Breast epithelium (tissue), 4 donors: ENCODE results near the gene IQCH. TPM values are rescaled to one million over a fixed set of nuclear protein-coding genes. Genes with fewer than 3 reads are reported as not detected.

Experiments used
- DNase-seq, 2 donors: peaks; one replicate each; pipeline ENCODE4 v3.0.0-alpha.2; 2019; ENCODE audit warnings: low spot score in 2 of 2
- H3K27ac ChIP-seq, 2 donors: fragments of 200-600 bp; sonication (generic) in 1 of 2; one replicate each; pipeline ENCODE4 v1.5.1; 2016 to 2019; ENCODE audit warnings: mild to moderate bottlenecking in 1 of 2
- H3K27me3 ChIP-seq, 2 donors: fragments of 200-600 bp; sonication (generic) in 1 of 2; one replicate each; pipeline versions ENCODE4 v1.5.1 to v1.6.0; 2017 to 2019; ENCODE audit warnings: control low read depth in 1 of 2, mild to moderate bottlenecking in 1 of 2
- H3K36me3 ChIP-seq: fragments of 200-600 bp; one replicate; pipeline ENCODE4 v1.5.1; 2019
- H3K4me1 ChIP-seq, 2 donors: fragments of 200-600 bp; sonication (generic); one replicate each; pipeline ENCODE4 v1.5.1; 2016 to 2019; ENCODE audit warnings: control low read depth in 1 of 2
- H3K4me3 ChIP-seq, 3 donors: fragments of 200-600 bp; sonication (generic); 1 replicate in 2 of 3; 2 replicates in 1 of 3; pipeline ENCODE4 v1.5.1; 2016 to 2019; ENCODE audit warnings: mild to moderate bottlenecking in 3 of 3, moderate library complexity in 2 of 3
- H3K9me3 ChIP-seq, 2 donors: fragments of 200-600 bp; sonication (generic) in 1 of 2; one replicate each; pipeline ENCODE4 v1.5.1; 2016 to 2019; ENCODE audit warnings: control low read depth in 1 of 2
- POLR2A ChIP-seq: fragments of 450-650 bp; IDR thresholded peaks from one replicate; pipeline ENCODE4 v1.6.1; 2016; ENCODE audit warnings: antibody characterized with exemption, mild to moderate bottlenecking, moderate library complexity
- POLR2AphosphoS5 ChIP-seq, 3 donors: sonication (generic); formaldehyde crosslinking; IDR thresholded peaks; one replicate each; pipeline ENCODE4 v1.6.1; 2017; ENCODE audit warnings: antibody characterized with exemption in 3 of 3
- intact Hi-C: fragments of 100-400 bp; cut with DNase I; formaldehyde crosslinking; loops from one replicate; pipeline ENCODE4 v1.15.1; 2023; ENCODE audit warnings: low total_unique reads
- total RNA-seq, 3 donors: library from RNA; depleted of rRNA; stranded (reverse); fragments of >200 nt; gene quantifications; one replicate each; pipeline ENCODE4 v1.1.0, GENCODE V29; 2016
- TF ChIP-seq, protein P1 (sequence below), 3 donors: fragments of 450-650 bp; IDR thresholded peaks; one replicate each; pipeline ENCODE4 v1.5.1; 2016 to 2017; ENCODE audit warnings: antibody characterized with exemption in 3 of 3, mild to moderate bottlenecking in 3 of 3, moderate library complexity in 3 of 3

Gene IQCH
- total RNA-seq, 3 donors from 2014 or later: 0.64 to 11.9 (median 6.6) TPM

DNA sequence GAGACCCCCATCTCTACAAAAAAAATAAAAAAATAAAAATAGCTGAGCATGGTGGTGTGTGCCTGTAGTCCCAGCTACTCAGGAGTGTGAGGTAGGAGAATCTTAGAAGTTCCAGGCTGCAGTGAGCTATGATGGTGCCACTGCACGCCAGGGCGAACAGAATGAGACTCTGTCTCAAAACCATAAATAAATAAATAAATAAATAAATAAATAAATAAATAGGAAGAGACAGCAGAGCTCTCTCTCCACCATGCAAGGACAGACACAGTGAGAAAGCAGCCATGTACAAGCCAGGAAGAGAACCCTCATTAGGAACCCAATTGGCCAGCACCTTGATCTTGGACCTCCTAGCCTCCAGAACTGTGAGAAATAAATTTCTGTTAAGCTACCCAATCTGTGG is 261.0 kb downstream of the IQCH start:
- Histone ChIP-seq H3K9me3 (no peaks in the 10 kb centered on the region), H3K36me3 (no peaks in the 10 kb centered on the region), H3K4me1 (no peaks in the 10 kb centered on the region), H3K27ac (no peak overlapping the region), H3K4me3 (no peak overlapping the region), H3K27me3 (no peaks in the 10 kb centered on the region)
- TF ChIP-seq, protein P1, sequence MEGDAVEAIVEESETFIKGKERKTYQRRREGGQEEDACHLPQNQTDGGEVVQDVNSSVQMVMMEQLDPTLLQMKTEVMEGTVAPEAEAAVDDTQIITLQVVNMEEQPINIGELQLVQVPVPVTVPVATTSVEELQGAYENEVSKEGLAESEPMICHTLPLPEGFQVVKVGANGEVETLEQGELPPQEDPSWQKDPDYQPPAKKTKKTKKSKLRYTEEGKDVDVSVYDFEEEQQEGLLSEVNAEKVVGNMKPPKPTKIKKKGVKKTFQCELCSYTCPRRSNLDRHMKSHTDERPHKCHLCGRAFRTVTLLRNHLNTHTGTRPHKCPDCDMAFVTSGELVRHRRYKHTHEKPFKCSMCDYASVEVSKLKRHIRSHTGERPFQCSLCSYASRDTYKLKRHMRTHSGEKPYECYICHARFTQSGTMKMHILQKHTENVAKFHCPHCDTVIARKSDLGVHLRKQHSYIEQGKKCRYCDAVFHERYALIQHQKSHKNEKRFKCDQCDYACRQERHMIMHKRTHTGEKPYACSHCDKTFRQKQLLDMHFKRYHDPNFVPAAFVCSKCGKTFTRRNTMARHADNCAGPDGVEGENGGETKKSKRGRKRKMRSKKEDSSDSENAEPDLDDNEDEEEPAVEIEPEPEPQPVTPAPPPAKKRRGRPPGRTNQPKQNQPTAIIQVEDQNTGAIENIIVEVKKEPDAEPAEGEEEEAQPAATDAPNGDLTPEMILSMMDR (IDR thresholded peaks at IDR 0.05): no peak
- TF ChIP-seq POLR2A: no peak
- no peak for TF ChIP-seq POLR2AphosphoS5 (IDR thresholded peaks at IDR 0.05)
- intact Hi-C loops: no loop called here
- DNase-seq: no peak

DNA sequence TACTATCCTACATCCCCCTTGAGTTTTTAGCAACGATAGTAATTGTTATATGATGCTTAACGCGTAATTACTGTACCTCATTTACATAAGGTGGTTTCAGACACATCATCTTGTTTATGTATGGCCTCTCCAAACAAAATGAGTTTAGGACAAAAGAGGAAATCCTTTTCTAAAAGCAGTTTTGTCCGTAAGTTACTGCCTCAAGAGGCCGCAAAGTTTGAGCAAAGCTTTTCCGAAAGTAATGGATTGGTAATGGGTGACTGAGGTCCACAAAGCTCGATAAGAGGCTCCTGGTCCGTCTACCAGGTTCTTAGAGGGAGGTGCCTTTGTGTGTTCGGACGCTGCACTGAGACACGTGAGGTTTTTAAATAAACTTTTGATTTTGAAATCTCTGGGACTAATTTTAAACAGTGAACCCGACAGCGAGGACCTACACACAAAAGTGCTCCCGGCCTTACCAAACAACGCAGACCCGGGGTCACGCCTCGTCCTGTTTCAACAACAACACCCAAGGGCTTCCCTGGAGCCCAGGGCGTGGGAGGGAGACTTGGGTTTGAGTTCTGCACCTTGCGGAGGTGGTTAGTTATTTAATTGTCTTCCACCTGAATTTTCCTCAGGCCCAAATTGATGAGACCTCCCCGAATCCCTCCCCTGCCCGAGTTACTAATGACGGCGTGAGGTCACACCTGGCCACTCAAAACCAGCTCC is 265.9 kb downstream of the IQCH start:
- no peak for DNase-seq
- Histone ChIP-seq H3K9me3 (no peaks in the 10 kb centered on the region), H3K27me3 (no peaks in the 10 kb centered on the region), H3K36me3 (no peaks in the 10 kb centered on the region), H3K4me3 (peak overlapping the region; percentile 77 to 97 (median 86)), H3K27ac (peak overlapping the region; percentile 95 to 98), H3K4me1 (peaks cover 0 to 10% of the 10 kb centered on the region in 2 donors)
- intact Hi-C loops: loop anchor here (10.0 kb wide), 1 partner anchor 314 kb away; no protein-coding TSS in a partner anchor
- TF ChIP-seq, protein P1 (IDR thresholded peaks at IDR 0.05): no peak
- peak in 2 of 3 donors; percentile 17 to 64 for TF ChIP-seq POLR2AphosphoS5 (IDR thresholded peaks at IDR 0.05)

DNA sequence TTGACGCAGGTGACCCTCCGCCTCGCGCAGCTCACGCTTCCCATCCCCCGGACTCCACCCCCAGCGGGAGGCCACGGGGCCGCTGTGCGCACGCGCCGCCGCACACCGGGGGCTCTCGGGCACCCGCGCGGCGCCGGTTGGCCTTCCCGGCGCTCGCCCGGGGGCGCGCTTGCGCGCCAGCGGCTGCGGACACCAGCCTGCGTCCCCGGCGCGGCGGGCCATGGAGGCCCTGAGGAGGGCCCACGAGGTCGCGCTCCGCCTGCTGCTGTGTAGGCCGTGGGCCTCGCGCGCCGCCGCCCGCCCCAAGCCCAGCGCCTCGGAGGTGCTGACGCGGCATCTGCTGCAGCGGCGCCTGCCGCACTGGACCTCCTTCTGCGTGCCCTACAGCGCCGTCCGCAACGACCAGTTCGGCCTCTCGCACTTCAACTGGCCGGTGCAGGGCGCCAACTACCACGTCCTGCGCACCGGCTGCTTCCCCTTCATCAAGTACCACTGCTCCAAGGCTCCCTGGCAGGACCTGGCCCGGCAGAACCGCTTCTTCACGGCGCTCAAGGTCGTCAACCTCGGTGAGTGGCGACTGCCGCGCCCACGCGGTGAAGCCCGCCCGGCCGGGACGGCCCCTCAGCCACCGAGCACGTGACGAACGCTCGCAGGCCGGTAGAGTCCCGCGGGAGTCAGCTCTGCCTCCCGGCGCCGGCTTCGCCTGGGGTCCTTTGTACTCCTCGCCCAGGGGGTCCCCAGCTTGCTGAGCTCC is 266.6 kb downstream of the IQCH start, which contains the start of gene C15orf61:
C15orf61 (plus strand) TSS at position 103 of the 754 bp plus-strand sequence; CDS start at position 221, 118 bp downstream.
- no peaks in the 10 kb centered on the region for H3K27me3 ChIP-seq
- H3K4me1 ChIP-seq: peaks cover 0 to 10% of the 10 kb centered on the region in 2 donors
- DNase-seq: peak; percentile 90 to 91
- peak within 1 kb of the TSS; percentile 95 to 98 for H3K27ac ChIP-seq
- intact Hi-C loops: loop anchor here (10.0 kb wide), 1 partner anchor 314 kb away; no protein-coding TSS in a partner anchor
- TF ChIP-seq, protein P1 (IDR thresholded peaks at IDR 0.05): no peak
- TF ChIP-seq POLR2AphosphoS5 (IDR thresholded peaks at IDR 0.05): peak; percentile 50 to 65 (median 64)
- TF ChIP-seq POLR2A: peak; percentile 33
- H3K36me3 ChIP-seq: no peaks in the 10 kb centered on the region
- no peaks in the 10 kb centered on the region for H3K9me3 ChIP-seq
- H3K4me3 ChIP-seq: peak within 1 kb of the TSS; percentile 77 to 97 (median 86)

DNA sequence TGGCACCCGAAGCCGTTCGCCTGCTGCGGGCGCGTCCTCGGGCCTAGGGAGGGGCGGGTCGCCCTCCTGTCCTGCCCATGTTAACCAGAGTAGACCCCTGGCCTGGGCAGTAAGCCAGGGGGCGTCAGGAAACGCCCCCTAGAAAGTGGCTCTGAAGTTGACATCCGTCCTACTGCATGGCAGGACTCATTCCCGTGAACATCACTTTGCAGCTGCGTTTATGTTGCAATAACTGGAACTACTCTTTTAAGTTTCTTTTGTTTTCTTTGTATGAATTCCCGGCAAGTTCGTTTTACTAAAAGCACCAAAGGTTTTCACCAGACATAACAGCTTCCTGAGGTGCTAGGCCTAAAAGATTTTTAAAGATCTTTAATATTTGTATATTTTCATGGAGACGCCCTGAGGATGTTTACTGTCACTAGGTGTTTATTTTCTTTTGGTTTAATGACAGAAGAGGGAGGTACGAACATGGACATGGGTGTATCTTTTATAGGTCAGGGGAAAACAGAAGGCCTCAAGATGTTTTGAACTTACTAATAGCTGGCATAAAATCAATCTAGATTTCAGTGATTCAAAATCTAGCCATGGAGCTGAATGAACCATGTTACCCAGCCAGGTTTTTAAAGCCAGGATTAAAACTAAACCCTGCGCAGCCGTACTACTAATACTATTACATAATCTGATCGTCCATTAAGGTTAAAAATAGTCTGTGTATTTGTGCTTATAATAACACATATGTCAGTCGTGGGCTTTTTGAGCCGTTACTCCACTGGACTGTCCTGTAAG is 267.4 kb downstream of the IQCH start:
- intact Hi-C loops: loop anchor here (10.0 kb wide), 1 partner anchor 313 kb away; no protein-coding TSS in a partner anchor
- peak overlapping the region; percentile 77 to 97 (median 86) for H3K4me3 ChIP-seq
- H3K9me3 ChIP-seq: no peaks in the 10 kb centered on the region
- DNase-seq: no peak
- no peaks in the 10 kb centered on the region for H3K27me3 ChIP-seq
- peaks cover 0 to 10% of the 10 kb centered on the region in 2 donors for H3K4me1 ChIP-seq
- no peaks in the 10 kb centered on the region for H3K36me3 ChIP-seq
- TF ChIP-seq POLR2A: no peak
- TF ChIP-seq, protein P1 (IDR thresholded peaks at IDR 0.05): no peak
- TF ChIP-seq POLR2AphosphoS5 (IDR thresholded peaks at IDR 0.05): no peak
- H3K27ac ChIP-seq: peak overlapping the region; percentile 95 to 98
